Caki2 (cell line): ENCODE measurements around the gene ZNF652. TPM values are rescaled to one million over a fixed set of nuclear protein-coding genes. Genes with fewer than 3 reads are reported as not detected.
A peak's percentile ranks its signal among the peaks of the same experiment; 100 is the strongest.

Source experiments
- DNase-seq: peaks from one replicate; pipeline ENCODE4 v3.0.0-alpha.2; 2015; ENCODE audit warnings: low read depth
- in situ Hi-C: cut with HindIII; loops from 2 replicates; pipeline ENCODE4 v1.10.0; 2016; ENCODE audit warnings: low sequenced_read_pairs, low pct_unique_long_range_greater_than_20kb, mixed read lengths
- total RNA-seq: library from RNA; depleted of rRNA; stranded (reverse); fragments of >200 nt; shearing (Covaris generic); gene quantifications from 2 replicates; pipeline ENCODE4 v1.2.3, GENCODE V29; 2014; ENCODE audit warnings: low replicate concordance

The ZNF652 gene
- total RNA-seq, 1 experiment from 2014 or later: 24.4 TPM

GRCh38 chr17:49364119-49364518 is 2.1 kb upstream of the ZNF652 start:
- no peak for DNase-seq
- in situ Hi-C loops: no loop called here

- in situ Hi-C loops: no loop called here
- no peak for DNase-seq
Observed at GRCh38 chr17:49363251-49363650, 1.2 kb upstream of the ZNF652 start.

- no peak for DNase-seq
- in situ Hi-C loops: no loop called here
Observed at GRCh38 chr17:49362723-49363117, 670 bp upstream of the ZNF652 start.

GRCh38 chr17:49361129-49361901 is 735 bp downstream of the ZNF652 start:
- in situ Hi-C loops: no loop called here
- DNase-seq: peak; percentile 54

- DNase-seq: no peak
- in situ Hi-C loops: no loop called here
Observed at GRCh38 chr17:49360796-49361128, 1.3 kb downstream of the ZNF652 start.

GRCh38 chr17:49359990-49360795 is 1.9 kb downstream of the ZNF652 start:
- in situ Hi-C loops: no loop called here
- no peak for DNase-seq

GRCh38 chr17:49358641-49359247 is 3.3 kb downstream of the ZNF652 start:
- DNase-seq: no peak
- in situ Hi-C loops: no loop called here

- in situ Hi-C loops: no loop called here
- DNase-seq: no peak
Observed at GRCh38 chr17:49357516-49357915, 4.5 kb downstream of the ZNF652 start.

GRCh38 chr17:49356320-49356719 is 5.7 kb downstream of the ZNF652 start:
- no peak for DNase-seq
- in situ Hi-C loops: no loop called here

GRCh38 chr17:49353607-49354006 is 8.4 kb downstream of the ZNF652 start:
- DNase-seq: no peak
- in situ Hi-C loops: no loop called here

GRCh38 chr17:49352587-49353154 is 9.4 kb downstream of the ZNF652 start:
- in situ Hi-C loops: no loop called here
- no peak for DNase-seq

GRCh38 chr17:49351572-49352140 is 10.4 kb downstream of the ZNF652 start:
- DNase-seq: no peak
- in situ Hi-C loops: no loop called here

- in situ Hi-C loops: no loop called here
- no peak for DNase-seq
Observed at GRCh38 chr17:49349541-49349940, 12.5 kb downstream of the ZNF652 start.

- in situ Hi-C loops: no loop called here
Observed at GRCh38 chr17:49344914-49345313, 17.1 kb downstream of the ZNF652 start.

GRCh38 chr17:49343273-49343672 is 18.8 kb downstream of the ZNF652 start:
- in situ Hi-C loops: no loop called here
- DNase-seq: no peak

More at GRCh38 chr17:49344914-49345313, 17.1 kb downstream of the ZNF652 start:
- no peak for DNase-seq

- no peak for DNase-seq
- in situ Hi-C loops: no loop called here
Observed at GRCh38 chr17:49342575-49342936, 19.5 kb downstream of the ZNF652 start.

- in situ Hi-C loops: no loop called here
- DNase-seq: peak; percentile 81
Observed at GRCh38 chr17:49341356-49341755, 20.7 kb downstream of the ZNF652 start.

GRCh38 chr17:49339354-49339753 is 22.7 kb downstream of the ZNF652 start:
- DNase-seq: no peak
- in situ Hi-C loops: no loop called here

GRCh38 chr17:49338883-49339282 is 23.2 kb downstream of the ZNF652 start:
- in situ Hi-C loops: no loop called here
- DNase-seq: peak; percentile 55
